GM21526 (cell line): Measurements from ENCODE around the gene NOTCH2.
A peak's percentile ranks its signal among the peaks of the same experiment; 100 is the strongest.
"Not testable (repeated sequence)": the region's sequence is repeated elsewhere in the genome, so short reads cannot be mapped to it uniquely, and the experiment has no call there.

Experiments
- ATAC-seq: cut with Tn5 transposase; IDR thresholded peaks from one replicate; pipeline ENCODE4 v1.9.1; 2021; ENCODE audit warnings: moderate library complexity; ENCODE audit not compliant: unreplicated experiment, low FRiP score

Gene NOTCH2

DNA sequence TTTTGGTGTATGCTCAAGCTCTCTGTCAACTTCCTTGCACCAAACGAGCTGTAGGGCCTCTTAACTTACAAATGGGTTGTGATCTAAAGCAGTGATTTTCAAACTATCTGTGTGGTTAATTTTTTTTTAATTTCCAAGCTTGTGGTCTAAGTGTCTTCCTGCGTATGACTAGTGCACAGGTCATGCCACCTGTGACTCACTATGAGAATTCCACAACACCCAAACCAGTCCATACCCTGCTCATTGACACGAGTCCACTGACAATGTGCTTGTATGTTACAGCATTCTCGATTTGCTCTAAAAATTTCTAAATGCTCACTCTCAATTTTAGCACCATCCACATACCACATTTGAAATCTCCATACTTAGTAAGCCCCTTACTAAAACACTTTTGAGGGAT is 18.5 kb upstream of the NOTCH2 start:
- not testable (repeated sequence) for ATAC-seq

DNA sequence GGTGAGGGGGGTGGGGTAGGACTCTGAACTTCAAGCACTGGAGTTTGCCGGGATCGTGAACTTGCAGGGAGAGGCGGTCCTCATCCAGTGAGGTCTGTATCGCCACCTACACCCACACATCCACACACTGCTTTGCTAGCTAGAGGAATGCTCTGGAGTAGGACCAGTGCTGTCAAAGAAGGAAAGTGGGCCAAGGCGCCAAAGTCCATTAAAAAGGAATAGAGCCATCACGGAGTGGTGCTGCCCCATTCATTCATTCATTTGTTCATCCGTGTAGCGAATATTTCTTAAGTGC is 405 bp upstream of the NOTCH2 start:
- not testable (repeated sequence) for ATAC-seq

GRCh38 chr1:120068683-120069066 is 787 bp downstream of the NOTCH2 start:
- ATAC-seq: not testable (repeated sequence)

GRCh38 chr1:120048208-120048607 is 21.3 kb downstream of the NOTCH2 start:
- not testable (repeated sequence) for ATAC-seq

- not testable (repeated sequence) for ATAC-seq
These were observed 27.7 kb downstream of the NOTCH2 start for GRCh38 chr1:120041771-120042170.

DNA sequence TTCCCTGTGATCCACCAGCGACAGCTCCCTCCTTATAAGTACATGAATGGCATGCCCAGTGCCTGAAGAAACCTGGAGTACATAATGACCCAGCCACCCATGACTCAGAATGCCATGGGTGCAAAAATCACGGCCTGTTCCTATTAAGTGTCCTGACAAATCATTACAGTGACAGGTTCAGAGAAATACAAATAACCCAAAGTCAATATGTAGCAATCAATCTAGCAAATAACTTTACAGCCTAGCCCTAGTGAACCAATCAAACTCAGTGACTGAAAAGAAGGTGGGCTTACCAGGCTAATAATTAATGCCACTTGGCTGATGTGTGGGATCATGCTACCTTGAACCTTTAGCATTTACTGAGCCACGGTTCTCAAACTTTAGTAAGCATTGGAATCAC is 37.2 kb downstream of the NOTCH2 start:
- ATAC-seq: not testable (repeated sequence)

DNA sequence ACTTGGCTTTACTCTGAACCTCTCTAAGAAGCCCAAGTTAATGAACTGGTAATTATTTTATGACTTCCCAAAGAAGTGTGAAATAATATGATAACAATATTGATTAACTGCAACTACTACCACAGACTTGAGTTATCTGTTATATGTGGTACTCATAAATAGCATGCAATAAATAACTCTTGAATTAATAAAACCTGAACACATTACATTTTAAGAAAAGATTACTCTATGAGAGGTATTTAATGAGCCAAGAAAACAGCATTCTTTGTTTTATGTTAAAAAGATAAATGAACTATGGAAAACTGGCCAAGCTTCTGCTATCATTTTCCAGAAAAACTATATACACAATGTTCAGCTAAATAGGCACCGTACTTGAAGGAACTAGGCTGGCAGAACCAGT is 45.7 kb downstream of the NOTCH2 start:
- not testable (repeated sequence) for ATAC-seq

GRCh38 chr1:120014978-120015377 is 54.5 kb downstream of the NOTCH2 start:
- ATAC-seq: not testable (repeated sequence)

DNA sequence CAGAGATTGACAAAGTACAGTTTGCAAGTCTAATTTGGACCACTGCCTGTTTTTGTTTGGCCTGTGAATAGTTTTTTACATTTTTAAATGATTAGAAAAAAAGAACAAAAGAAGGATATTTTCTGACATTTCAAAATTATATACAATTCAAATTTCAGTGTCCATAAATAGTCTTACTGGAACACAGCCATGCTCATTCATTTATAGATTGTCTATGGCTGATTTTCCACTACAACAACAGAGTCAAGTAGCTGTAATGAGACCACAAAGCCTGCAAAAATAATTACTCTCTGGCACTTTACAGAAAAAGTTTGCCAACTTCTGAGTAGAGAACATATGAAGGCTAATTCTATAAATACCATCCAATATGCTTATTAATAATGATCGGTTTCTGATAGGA is 61.1 kb downstream of the NOTCH2 start:
- not testable (repeated sequence) for ATAC-seq

- not testable (repeated sequence) for ATAC-seq
These were observed 61.6 kb downstream of the NOTCH2 start for GRCh38 chr1:120007850-120008249.

DNA sequence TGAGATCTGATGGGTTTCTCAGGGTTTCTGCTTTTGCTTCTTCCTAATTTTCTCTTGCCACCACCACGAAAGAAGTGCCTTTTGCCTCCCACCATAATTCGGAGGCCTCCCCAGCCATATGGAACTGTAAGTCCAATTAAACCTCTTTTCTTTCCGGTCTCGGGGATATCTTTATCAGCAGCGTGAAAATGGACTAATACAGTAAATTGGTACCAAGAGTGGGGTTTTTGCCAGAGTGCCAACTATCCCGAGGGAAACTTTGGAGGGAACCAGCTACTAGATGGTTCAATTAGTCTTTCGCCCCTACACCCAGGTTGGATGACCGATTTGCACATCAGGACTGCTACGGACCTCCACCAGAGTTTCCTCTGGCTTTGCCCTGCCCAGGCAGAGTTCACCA is 68.4 kb downstream of the NOTCH2 start:
- ATAC-seq: not testable (repeated sequence)

GRCh38 chr1:119996731-119997312 is 72.6 kb downstream of the NOTCH2 start:
- not testable (repeated sequence) for ATAC-seq

DNA sequence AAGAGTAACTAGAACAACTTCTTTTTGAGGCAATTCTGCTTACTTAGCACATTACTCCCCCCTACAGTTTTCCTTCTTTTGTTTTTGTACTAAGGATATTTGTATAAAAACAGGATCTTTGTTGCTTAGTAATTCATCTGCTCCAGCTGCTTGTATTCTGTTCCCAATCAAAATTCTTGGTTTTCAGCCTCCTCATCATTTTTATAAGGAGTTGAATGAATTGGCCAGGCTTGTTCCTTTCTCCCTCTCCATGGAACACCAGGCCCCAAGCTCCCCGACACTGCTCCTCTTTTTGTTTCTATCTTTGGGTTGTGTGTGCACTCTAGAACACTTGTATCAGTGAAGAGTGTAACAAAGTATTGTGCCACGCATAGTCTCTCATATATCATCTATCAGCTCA is 73.5 kb downstream of the NOTCH2 start:
- not testable (repeated sequence) for ATAC-seq

DNA sequence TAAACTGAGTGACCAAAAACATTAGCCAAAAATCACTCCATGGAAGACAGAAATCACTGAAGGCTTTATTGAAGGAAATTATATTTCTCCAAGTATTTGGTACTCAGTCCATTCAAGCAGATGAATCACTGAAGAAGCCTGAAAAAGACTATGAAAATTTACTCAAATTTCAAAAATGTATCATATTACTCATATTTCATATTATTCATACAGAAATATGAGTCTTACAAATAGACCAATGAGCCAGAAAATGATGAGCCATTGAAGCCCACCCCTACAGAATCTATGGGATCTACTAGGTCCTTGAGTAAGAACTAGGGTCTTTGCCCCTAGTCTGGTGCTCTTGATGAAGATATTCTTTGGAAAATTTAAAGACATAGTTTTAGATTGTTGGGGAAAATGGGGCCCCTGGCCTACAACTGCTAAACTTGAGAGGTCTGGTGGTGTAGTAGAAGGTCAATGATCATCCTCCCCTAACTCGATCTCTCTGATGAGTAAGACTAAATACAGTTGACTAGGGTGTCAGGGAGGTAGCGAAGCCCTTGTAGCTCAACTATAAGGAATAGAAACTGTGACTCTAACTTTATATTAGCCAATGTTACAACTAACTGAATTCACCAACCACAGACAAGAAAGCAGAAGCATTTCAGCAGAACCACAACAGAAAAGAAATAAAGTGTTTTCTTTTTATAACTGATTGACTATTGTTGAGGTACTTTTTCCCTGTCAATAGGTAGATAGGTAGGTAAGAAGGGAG is 81.0 kb downstream of the NOTCH2 start:
- ATAC-seq: no peak

DNA sequence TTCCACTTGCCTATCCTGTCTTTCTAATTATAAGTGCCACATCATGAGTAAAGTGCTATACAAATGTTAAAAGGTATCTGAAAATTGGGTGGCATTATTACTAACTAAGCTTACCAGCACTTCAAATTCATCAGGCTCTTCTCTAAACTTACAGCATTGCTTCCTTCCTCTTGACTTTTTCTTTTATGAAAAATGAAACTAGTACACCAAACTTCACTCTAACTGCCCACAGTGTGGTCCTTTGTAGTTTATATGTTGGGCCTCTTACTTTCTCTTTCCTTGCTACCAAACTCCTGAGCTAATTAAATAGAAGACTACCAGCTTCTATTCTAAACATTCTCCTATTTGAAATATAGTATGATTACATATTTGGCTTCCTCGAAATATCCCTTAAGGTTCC is 81.8 kb downstream of the NOTCH2 start:
- peak; percentile 70 for ATAC-seq

- no peak for ATAC-seq
These were observed 82.3 kb downstream of the NOTCH2 start for GRCh38 chr1:119987112-119987511.

- no peak for ATAC-seq
These were observed 83.4 kb downstream of the NOTCH2 start for GRCh38 chr1:119986007-119986497.

DNA sequence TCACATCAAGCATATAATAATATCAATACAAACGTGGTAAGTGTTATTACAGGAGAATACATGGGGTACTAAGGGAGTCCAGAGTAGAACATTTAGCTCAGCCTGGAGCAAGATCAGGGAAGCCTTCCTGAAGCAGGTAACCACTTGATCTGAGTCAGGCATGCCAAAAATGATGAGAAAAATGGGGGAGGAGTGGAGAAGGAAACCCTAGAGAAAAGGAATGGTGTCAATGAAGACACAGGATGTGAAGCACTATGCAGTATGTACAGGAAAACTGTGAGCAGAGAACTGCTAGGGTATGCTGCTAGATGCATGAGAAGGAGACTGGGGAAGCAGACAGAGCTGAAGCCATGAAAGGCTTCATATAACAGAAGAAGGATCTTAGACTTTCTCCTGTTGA is 84.7 kb downstream of the NOTCH2 start:
- no peak for ATAC-seq

DNA sequence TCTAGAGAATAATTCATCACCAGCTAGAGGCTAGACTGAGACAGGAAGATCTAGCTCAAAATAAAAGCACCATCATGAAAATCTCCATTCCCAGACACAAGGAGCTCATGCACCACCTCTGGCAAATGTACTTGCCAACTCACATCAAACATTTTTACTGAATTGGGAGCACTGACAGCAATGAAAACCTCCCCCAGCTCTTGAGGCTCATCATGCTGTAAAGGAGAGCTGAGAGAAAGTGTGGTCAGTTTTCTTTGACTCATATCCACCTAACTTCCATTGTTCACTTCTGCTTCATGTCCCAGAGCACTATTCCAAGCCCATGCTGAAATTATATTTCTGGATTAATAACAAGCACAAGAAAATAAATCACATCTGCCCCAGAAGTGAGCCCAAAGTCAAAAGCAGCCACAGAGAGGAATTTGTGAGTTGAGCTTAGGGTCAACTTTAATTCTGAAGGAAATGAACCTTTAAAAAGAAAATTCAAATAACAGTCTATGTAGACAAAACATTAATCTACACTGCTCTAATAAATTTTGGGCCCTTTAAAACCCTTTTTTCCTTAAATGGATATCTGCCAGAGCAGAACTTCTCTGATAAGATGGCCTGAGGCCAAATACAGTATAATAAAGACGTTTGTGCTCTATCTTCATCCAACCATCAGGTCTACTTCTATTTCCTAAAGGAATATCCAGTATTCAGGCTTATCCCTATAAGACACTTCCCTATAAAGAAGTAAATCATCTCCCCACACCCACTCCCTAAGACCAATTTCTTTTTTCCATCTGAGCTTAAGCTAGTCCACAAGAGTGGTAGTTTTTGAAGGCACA is 87.3 kb downstream of the NOTCH2 start:
- ATAC-seq: no peak

DNA sequence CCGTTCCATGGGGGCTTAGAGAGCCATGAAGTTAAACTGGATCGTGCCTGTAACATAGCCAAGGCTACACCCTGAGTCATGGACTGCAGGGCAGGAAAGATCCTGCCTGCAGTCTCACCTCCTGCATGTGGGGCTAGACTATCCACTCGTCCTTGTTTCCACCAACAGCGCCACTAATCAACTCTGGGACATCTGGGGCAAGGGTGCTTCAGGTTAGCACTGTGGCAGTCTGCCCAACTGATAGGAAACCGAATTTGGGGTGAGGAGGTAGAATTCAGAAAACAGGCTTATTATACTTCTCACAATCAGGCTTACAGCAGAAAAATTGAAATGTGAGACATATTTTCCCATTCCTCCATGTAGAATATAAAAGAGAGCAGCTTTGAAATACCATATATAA is 88.0 kb downstream of the NOTCH2 start:
- no peak for ATAC-seq

GRCh38 chr1:119978018-119978505 is 91.4 kb downstream of the NOTCH2 start:
- no peak for ATAC-seq
